HG02759 (cell line): ENCODE results near the gene PIGH.

Source experiments
- ATAC-seq: cut with Tn5 transposase; IDR thresholded peaks from one replicate; pipeline ENCODE4 v1.9.1; 2021; ENCODE audit warnings: mild to moderate bottlenecking, moderate library complexity; ENCODE audit not compliant: unreplicated experiment

PIGH gene

DNA sequence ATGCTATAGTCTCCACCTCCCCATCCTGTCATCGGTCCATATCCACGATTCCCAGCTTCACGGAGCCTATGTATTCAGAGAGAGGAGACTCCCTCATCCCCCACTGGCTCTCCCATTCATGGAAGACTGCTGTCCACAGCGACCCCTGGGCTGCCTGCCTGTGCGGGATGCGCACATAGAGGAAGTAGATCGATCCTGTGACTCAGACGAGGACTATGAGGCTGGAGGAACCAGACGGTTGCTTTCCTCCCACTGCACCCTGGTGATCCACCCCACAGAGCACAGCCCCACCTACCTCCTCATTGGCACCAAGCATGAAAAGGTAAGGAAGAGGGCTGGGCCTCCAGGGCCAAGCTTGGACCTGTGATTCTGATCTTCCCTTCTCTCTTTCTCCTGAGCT, 24.4 kb downstream of the PIGH start:
- ATAC-seq, result no peak

DNA sequence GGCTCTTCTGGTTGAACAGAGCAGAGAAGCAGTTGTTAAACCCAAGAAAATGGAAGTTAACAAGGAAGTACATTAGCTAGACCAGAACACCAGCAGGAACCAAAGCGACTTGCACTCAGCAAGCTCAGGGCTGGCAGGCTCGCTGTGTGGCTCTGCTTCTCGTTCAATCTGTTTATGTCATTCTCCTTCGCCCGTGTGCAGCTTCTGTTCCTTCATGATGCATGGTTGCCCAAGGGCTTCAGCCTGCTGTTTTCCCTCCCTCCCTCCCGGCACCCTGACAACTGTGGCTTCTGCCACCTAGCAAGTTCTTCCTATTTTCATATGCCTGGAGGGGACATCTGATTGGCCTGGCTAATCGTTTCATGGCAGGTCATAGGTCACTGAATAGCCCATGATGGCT, 25.3 kb downstream of the PIGH start:
- no peak for ATAC-seq

DNA sequence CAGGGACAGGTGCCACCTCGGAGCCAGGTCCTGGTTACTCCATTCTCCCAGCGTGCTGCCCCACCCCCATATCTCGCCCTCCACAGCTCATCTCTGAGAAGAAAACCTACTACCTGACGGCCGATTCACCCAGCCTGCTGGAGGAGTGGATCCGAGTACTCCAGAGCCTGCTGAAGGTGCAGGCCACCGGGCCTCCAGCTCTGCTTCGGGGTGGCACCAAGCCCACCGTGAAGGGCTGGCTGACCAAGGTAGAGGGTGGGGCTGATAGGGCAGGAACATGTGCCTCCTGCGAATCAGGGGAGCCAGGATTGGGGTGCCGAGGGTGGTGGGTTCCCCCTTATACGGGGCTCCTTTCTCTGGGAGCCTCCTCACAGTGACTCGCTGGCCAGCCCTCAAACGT, 25.9 kb downstream of the PIGH start:
- ATAC-seq, result no peak

DNA sequence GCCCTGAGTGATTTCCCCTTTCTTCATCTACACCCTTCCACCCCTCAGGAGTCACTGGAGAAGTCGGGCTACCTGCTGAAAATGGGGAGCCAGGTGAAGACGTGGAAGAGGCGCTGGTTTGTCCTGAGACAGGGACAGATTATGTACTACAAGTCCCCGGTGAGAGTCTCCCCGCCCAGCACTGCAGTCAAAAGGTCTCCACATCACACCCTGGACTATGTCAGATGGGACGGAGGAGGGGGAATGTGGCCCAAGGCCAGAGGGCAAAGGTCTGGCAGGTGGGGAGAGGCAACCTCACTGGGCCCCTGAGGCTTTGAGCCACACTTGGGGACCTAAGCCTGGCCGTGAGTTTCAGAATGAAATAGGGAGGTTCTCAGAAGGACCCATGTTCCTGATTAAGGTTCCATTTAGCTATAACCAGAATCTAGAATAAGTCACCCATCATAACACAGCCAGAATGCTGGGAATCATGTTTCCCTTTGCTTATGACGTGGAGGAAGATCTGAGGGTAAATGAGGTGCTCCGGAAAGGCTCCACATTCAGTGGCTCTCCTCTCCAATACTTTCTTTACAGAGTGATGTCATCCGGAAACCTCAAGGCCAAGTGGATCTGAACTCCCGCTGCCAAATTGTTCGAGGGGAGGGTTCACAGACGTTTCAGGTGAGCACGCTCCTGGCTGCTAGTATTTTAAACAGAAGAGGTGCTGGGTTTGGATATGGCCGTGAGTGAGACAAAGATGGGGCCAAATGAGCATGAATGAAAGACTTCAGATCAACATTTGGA, 26.6 kb downstream of the PIGH start:
- ATAC-seq, result no peak

DNA sequence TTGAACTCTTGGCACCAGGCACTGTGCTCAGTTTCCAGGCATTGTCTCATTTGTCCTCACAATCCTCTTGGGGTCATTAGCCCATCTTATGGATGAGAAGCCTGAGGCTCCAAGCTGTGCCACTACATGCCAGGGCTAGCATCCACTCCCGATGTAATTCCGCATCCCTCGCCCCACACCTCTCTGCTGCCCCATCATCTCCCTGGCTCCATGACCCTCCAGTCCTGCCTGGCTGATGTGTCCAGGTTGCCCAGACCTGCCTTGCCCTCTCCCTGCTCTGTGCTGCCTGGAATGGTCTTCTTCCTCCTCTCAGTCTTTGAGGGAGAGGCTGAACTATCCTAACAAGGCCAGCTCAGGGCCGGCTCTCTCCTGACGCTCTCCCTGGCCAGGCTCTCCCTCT, 27.5 kb downstream of the PIGH start:
- no peak for ATAC-seq

DNA sequence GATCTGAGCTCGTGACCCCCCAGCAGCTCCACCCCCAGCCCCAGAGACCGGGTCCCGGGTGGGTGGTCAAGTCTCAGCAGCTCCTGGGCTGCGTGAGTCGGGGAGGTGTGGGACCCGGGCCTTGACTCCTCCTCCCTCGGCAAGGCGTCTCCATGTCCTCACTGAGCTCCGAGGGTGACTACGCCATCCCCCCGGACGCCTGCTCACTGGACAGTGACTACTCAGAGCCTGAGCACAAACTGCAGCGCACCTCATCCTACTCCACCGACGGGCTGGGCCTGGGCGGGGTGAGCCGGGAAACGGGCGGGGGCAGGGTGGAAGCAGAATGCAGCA, 28.1 kb downstream of the PIGH start:
- no peak for ATAC-seq

DNA sequence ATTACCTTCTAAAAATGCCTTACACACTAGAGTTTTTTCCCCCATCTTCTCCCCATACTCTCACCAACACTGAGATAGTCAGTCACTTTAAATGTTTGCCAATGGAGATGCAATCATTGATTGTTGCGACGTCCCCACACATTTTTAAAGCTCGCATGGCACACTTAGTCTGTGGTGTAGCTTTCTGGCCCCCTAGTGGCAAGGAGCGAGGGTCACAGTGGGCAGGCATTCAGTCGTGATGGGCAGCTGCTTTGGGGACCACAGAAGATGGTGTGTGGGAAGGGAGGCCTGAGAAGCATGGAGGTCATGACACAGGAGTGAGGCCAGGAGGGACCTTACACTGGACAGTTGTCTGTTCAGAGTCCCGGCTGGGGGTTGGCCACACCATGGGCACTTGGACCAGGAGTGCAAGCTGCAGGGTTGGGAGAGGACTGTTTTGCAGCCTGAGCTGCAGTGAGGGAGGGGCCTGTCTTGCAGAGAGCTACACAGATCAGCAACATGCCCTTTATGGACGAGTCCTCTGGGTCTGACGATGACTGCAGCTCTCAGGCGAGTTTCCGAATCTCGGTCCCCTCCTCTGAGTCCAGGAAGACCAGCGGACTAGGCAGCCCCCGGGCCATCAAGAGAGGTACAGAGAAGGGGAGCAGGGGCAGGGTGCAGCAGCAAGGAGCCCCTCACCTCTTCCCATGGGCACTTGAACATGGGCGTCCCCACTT, 28.6 kb downstream of the PIGH start:
- peak; percentile 82 for ATAC-seq

DNA sequence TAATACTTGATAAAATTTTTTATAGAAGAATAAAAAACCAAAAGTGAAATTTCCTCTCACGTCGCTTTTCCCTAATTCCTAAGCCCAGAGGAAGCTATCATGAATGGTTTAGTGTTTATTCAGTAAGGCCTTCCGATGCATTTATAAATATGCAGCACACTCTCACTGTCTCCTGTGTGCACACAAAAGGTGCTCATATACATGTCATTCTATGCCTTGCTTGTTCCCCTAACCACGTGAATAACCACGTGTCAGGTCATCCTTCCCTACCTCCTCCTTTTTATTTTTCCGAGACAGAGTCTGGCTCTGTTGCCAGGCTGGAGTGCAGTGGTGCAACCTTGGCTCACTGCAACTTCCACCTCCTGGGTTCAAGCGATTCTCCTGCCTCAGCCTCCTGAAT, 29.6 kb downstream of the PIGH start:
- no peak for ATAC-seq

DNA sequence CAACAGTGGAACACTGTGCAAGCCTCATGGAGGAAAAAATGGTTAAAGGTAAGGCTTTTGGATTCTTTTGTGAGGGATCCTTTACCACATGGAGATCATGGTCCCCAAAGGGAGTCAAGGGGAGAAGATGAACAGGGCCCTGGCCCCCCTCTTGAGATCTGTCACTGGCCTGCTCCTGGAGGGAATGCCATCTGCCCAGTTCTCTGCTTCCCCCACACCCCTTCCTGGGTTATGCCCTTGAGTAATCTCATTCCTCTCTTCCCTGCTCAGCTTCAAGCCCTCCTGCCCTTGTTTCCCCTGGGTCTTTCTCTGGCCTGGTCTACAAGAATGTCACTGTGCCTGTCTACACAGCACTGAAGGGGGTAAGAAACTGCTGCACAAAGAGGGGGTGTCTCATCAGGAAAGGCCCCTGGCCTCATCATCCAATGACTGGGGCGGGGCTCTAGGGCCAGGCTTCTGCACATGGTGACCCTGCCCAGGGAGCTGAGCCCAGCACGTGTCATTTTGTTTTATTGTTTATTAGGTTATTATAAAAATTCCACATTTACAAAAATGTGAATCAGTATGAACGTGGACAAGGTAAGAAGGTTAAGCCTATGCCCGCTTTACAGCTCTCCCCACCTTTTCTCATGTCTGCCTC, 30.3 kb downstream of the PIGH start:
- no peak for ATAC-seq

DNA sequence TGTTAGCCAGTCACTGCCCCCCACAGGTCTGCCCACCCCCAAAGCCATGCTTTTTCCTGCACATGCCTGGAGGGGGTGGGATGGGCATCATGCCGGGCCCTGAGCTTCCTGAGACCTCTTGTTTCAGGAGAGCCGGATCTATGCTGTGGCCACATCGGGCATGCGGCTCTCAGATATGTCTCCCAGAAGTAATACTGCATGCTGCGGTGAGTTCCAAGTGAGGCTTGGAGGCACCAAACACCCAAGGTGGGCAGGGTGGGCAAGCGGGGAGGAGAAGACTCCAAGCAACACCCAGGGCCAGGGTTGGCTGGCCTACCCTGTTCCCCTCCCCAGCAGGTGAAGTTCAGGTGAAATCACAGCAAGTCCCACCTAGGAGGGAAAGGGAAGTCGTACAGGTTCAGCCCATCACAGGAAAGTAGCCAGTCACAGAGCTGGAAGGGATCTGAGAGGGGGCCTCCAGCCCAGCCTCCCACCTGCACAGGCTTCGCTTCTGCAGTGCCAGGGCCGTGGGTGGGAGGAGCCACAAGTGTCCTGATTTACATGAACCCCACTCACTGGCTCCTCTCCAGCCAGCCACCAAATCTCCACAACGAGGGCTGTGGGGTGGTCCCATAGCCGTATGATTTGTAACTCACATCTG, 30.9 kb downstream of the PIGH start:
- no peak for ATAC-seq

DNA sequence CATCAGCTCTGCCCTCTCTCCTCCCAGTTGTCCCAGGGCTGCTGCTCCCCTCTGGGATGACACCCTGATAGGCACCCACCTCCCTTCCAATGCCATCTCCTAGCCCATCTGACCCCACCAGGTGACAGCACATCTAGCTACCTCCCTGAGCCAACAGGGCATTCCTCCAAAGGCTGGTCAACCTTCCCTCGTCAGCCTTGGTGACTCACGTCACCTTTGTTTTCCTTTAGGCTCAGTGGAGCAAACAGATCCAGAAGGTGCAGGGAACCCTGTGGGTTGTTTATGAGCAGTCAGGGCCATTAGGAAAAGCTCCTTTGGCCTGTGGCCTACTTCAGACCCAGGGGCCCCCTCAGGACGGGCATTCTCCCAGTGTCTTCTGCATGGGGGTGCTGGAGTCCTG, 32.4 kb downstream of the PIGH start:
- no peak for ATAC-seq

DNA sequence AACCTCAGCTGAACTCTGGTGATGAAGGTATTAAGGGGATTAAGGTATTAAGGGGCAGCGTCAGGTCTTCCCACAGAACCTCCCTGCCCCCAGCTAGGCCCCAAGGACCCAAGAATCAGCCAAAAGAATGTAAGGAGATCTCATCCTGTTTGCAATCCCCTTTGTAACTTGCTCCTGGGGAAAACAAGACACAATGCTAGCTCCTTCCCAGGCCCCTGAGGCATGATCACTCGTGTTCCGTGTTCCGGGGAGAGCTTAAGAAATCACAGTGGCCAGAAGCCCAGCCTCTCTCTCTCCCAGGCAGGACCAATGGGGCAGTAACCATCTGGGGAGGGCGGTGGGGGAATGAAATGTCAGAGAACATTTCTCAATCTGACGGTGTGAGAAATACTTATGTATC, 33.2 kb downstream of the PIGH start:
- ATAC-seq, result no peak

DNA sequence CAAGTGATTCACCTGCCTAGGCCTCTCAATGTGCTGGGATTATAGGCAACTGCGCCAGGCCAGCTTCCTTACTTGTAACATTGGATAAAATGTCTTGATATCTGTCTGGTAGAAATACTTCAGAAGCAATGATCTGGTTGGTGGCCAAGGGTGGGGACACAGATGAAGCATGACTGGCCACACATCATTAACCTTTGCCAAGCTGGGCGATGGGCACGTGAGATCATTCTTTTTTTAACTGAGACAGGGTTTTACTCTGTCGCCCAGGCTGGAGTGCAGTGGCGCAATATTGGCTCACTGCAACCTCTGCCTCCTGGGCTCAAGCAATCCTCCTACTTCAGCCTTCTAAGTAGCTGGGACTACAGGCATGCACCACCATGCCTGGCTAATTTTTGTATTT, 35.8 kb downstream of the PIGH start:
- no peak for ATAC-seq

DNA sequence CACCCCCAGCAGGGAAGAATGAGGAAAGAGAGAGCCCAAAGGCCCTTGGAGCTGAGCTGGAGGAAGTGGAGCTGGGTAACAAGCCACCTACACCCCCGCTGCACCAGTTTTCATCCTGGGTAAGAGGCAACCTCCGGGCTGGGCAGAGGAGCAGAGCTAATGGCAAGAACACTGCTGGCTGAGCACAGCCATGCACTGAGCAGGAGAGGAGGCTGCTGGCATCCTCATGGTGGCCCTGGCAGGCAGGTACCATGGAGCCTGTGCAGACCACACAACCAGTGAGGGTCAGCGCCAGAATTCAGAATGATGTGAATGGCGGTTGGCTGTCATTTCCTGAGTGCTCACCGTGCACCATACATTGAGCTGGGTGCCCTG, 37.3 kb downstream of the PIGH start:
- ATAC-seq, result no peak

DNA sequence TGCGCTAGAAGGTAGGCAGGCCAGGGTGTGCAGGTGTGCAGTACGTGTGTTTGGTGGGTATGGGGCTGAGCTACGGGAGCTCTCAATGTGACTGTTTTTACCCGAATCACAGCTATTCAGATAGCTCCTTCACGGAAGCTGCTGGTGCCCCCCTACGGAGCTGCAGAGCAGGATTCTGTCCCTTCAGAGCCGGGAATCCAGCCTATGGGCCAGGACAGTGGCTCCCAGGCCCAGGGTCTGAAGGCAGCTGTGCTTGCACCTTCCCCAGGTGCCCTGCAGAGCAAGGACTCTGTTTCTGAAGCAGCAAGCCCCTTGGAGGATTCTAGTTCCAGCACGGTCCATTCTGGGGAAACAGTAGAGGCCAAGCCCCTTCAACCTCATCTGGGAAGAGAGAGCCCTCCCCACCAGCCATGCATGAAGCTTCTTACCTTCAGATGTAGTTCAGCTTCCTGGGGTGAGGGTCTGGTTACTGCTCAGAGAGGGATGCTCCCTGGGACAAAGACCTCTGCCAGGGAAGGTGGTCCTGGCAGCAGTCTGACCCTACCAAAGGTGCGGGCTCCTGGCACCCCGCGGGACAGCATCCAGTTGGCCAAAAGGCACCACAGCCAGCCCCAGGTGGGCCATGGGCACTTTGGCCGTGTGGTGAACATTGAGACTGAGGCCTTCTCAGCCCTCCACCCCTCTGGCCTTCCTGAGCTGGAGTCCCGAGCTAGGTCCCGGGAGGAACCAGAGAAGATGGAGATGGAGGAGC, 37.9 kb downstream of the PIGH start:
- no peak for ATAC-seq

DNA sequence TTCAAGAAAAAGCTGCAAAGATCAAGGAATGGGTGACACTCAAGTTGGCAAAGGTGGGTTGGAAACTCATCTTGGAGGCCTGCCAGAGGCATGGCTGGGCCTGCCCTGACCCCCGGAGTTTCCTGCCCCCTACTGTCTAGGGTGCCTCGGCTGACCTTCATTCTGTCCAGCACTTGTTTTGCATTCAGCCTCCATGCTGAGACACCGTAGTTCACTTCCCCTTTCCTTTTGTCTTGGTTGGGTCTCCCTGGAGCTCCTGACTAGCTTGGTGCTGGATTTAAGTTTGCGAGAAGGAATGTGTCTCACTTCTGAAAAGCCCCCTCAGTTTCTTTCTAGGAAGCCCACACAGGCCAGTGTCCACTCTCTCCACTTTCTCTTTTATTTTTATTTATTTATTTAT, 40.4 kb downstream of the PIGH start:
- ATAC-seq, result no peak

DNA sequence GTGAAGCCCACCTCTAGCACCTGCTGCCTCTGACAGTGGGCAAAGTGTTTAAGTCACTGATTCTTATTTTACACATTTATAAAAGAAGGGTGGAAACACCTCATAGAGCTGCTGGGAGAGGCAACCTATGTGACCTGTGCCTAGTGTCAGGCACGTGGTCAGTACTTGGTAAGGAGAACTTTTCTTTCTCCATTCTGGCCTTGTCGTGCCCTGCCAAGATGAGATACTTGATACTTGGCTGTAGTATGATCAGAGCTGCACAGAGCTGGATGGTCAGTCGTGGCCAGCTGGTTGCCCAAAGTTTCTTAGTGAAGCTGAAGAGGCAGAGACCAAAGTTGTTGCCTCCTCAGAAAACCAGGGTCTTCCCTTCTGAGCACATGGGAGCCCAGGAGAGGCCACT, 42.4 kb downstream of the PIGH start:
- ATAC-seq, result no peak

DNA sequence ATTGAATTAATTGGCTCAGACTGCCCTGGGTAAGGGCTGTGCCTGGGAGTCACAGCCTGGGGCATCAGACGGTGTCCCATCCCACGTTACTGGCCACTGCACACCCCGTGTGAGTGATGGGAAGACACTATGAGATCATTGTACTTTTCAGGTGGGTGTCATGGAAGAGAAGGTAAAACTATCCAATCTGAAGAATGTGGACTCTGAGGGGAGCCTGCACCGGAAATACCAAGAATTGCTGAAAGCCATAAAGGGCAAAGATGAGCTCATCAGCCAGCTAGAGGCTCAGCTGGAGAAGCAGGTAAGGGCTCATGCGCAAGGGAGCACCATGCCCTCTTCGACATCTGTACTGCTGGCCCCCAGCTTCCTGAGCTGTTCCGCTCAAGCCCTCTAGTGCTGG, 43.0 kb downstream of the PIGH start:
- no peak for ATAC-seq

DNA sequence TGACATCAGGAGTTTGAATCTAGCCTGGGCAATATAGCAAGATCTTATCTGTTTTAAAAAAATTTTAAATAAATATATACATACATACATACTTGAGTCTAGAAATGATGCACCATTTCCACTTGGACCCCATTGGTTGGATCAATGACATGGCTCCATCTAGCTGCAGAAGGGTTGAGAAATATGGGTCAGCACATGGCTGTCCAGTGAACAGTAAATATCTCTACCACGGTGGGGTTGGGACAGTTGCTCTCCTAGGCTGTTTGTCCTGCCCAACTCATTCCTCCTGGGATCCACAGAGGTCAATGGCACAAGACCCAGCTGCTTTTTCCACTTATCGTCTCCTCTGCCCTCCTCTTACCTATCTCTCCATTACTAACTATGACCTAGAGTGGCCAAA, 43.4 kb downstream of the PIGH start:
- ATAC-seq, result no peak

DNA sequence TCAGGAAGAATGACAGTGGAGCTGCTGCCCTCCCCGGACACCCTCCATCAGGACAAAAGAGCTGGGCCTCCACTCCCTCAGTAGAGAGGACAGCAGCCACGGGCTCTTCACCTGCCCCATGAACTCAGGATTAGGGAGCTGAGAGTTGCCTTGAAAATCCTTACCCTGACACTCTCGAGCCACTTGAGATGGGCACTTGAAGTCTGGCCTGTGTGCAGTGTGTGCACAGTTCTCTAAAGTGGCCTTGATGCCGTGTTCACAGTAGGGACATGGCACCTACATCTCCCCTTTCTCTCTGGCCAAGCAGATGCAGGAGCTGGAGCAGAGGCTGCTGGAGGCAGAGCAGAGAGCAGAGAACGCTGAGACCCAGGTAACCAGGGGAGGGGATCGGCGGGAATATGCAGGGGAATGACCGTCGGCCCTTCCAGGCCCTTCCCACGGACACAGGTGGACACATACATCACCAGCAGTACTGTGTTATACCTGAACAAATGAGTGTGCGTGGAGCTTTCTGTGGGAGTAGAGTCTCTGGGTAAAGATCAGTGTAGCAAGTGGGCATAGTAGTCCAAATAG, 44.5 kb downstream of the PIGH start:
- ATAC-seq, result no peak

DNA sequence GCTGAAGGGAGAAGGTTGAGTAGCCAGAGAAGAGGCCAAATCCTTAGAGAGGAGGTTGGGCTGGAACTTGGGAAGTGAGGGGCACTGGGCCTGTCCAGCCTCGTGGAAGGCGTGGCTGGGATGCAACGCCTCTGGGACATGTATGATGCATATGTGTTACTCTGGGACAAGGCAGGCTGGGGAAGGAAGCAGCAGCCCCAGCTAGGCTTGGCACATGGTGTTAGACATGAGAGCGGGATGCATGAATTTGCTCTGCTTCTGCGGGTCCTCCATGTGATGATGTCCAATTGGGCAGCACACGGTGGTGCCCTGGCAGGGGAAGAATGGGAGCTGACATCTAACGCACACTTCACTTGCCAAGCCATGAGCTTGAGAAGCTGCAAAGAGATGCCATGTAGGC, 45.7 kb downstream of the PIGH start:
- ATAC-seq, result no peak
